ENCODE data around the gene PHIP.

GRCh38 chr6:78953798-78954197 lies 124.3 kb downstream of the PHIP start:
- TF ChIP-seq CTCF (IDR thresholded peaks at IDR 0.05; ENCODE audit: low read depth, low read length): no peak
- no peak for TF ChIP-seq POLR2A (IDR thresholded peaks at IDR 0.05; ENCODE audit: extremely low read depth, insufficient read length)
